Endothelial cell (in vitro differentiated cells): ENCODE measurements around the gene FICD. TPM values are rescaled to one million over a fixed set of nuclear protein-coding genes. Genes with fewer than 3 reads are reported as not detected.
A peak's percentile ranks its signal among the peaks of the same experiment; 100 is the strongest.

Experiments used
- DNase-seq: peaks from one replicate; pipeline ENCODE4 v3.0.0; 2021; ENCODE audit warnings: low spot score
- H3K27ac Mint-ChIP-seq: one replicate; pipeline ENCODE4 v1.8.0; 2021; ENCODE audit warnings: mixed read lengths, inconsistent platforms; ENCODE audit not compliant: unreplicated experiment
- H3K27me3 Mint-ChIP-seq: one replicate; pipeline ENCODE4 v1.8.0; 2021; ENCODE audit warnings: mild to moderate bottlenecking, moderate library complexity, mixed read lengths, inconsistent platforms; ENCODE audit not compliant: unreplicated experiment
- H3K36me3 Mint-ChIP-seq: one replicate; pipeline ENCODE4 v1.8.0; 2021; ENCODE audit warnings: mild to moderate bottlenecking, low read depth, mixed read lengths, inconsistent platforms; ENCODE audit not compliant: unreplicated experiment
- H3K4me1 Mint-ChIP-seq: one replicate; pipeline ENCODE4 v1.8.0; 2021; ENCODE audit warnings: mild to moderate bottlenecking, mixed read lengths, inconsistent platforms; ENCODE audit not compliant: unreplicated experiment
- H3K4me3 Mint-ChIP-seq: one replicate; pipeline ENCODE4 v1.8.0; 2021; ENCODE audit warnings: mild to moderate bottlenecking, mixed read lengths, inconsistent platforms; ENCODE audit not compliant: unreplicated experiment
- H3K9me3 Mint-ChIP-seq: one replicate; pipeline ENCODE4 v1.8.0; 2021; ENCODE audit warnings: mixed read lengths, inconsistent platforms; ENCODE audit not compliant: unreplicated experiment
- total RNA-seq: library from RNA; stranded (reverse); fragmentation: NEBNext Ultra II Directional; extraction: Animal tissue kit (Norgen Biotek cat#: 25700); gene quantifications from one replicate; pipeline ENCODE4 v1.2.1, GENCODE V29; 2021; ENCODE audit not compliant: unreplicated experiment
- TF ChIP-seq, protein P1 (sequence below): fragments of 200-600 bp; sonication (generic); IDR thresholded peaks from one replicate; pipeline ENCODE4 v1.5.0; 2021; ENCODE audit warnings: antibody characterized with exemption; ENCODE audit not compliant: unreplicated experiment

FICD gene
- total RNA-seq, 1 donor from 2014 or later, result 5.5 TPM

DNA sequence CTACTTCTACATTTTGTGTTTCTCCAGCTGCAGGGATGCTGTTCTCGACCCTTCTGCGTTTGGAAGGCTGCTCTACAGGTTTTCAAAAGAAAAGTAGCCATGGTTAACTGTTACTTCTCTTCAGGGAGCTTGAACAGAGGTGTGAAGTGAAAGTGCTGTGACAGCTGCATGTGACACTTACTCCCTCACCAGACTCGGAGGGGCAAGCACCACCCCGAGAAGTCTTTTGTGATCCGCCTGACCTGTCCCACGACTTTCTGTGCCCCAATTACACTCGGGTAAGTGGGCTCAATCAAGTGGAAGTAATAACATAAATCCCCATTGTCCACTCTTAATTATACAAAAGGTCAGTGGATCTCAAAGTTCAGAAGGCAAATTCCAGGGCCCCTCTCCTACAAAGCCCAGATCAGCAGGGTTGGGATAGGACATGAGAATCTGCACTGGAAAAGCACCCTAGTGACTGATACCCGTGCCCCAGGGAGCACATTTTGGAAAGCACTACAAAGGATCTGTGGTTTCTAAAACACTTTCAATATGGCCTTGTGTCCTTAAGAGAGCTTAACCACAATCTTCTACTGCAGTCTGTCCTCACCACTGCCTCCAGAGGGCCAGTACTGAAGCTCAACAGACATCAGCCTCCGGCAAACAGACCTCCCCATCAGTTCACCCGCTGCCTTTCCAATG lies 11.5 kb downstream of the FICD start:
- no peak for DNase-seq
- Mint-ChIP-seq H3K4me1 (no peaks in the 10 kb centered on the region), H3K36me3 (peaks cover 58% of the 10 kb centered on the region), H3K27ac (no peak overlapping the region), H3K4me3 (no peak overlapping the region), H3K27me3 (peaks cover 2% of the 10 kb centered on the region), H3K9me3 (no peaks in the 10 kb centered on the region)
- TF ChIP-seq, protein P1, sequence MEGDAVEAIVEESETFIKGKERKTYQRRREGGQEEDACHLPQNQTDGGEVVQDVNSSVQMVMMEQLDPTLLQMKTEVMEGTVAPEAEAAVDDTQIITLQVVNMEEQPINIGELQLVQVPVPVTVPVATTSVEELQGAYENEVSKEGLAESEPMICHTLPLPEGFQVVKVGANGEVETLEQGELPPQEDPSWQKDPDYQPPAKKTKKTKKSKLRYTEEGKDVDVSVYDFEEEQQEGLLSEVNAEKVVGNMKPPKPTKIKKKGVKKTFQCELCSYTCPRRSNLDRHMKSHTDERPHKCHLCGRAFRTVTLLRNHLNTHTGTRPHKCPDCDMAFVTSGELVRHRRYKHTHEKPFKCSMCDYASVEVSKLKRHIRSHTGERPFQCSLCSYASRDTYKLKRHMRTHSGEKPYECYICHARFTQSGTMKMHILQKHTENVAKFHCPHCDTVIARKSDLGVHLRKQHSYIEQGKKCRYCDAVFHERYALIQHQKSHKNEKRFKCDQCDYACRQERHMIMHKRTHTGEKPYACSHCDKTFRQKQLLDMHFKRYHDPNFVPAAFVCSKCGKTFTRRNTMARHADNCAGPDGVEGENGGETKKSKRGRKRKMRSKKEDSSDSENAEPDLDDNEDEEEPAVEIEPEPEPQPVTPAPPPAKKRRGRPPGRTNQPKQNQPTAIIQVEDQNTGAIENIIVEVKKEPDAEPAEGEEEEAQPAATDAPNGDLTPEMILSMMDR, result no peak

DNA sequence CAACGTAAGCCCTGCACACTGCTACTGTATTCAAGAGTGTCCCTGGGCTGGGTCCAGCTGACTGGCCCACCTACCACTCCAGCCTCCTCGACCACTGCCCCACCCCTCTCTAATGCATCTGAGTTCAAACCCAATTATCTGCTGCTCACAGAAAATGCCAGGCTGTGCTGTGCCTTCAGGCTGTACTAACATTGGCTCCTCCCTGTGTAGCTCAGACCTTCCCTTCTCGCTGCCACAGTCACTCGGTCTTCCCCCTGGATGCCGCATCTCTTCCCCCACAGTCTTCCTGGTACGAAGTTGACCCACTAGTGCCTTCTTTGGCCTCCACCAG lies 12.1 kb downstream of the FICD start:
- no peak for DNase-seq
- TF ChIP-seq, protein P1, result no peak
- H3K27me3 Mint-ChIP-seq, result peaks cover 2% of the 10 kb centered on the region
- H3K9me3 Mint-ChIP-seq, result no peaks in the 10 kb centered on the region
- no peaks in the 10 kb centered on the region for H3K4me1 Mint-ChIP-seq
- no peak overlapping the region for H3K27ac Mint-ChIP-seq
- H3K36me3 Mint-ChIP-seq, result peaks cover 54% of the 10 kb centered on the region
- no peak overlapping the region for H3K4me3 Mint-ChIP-seq

DNA sequence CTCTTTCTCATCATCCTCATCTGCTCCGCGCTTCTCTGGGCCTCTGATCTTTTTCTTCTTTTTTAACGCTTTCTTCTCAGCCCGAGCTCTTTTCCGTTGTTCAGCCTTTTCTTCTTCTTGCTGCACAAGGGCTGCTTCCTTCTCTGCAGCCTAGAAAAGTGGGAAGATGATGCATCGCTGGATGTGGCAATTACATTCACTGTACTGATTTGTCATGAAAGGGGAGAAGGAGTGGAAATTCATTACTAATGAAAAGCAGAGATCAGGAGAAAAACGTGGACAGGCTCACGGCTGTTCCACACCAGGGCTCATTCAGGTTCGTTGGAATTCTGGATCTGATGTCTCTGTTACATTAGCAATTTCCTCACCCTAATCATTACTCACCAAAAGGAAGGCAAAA lies 15.1 kb downstream of the FICD start:
- no peaks in the 10 kb centered on the region for H3K27me3 Mint-ChIP-seq
- no peaks in the 10 kb centered on the region for H3K4me1 Mint-ChIP-seq
- peak overlapping the region; percentile 17 for H3K4me3 Mint-ChIP-seq
- no peak for DNase-seq
- H3K36me3 Mint-ChIP-seq, result peaks cover 42% of the 10 kb centered on the region
- no peaks in the 10 kb centered on the region for H3K9me3 Mint-ChIP-seq
- H3K27ac Mint-ChIP-seq, result no peak overlapping the region
- TF ChIP-seq, protein P1, result no peak

DNA sequence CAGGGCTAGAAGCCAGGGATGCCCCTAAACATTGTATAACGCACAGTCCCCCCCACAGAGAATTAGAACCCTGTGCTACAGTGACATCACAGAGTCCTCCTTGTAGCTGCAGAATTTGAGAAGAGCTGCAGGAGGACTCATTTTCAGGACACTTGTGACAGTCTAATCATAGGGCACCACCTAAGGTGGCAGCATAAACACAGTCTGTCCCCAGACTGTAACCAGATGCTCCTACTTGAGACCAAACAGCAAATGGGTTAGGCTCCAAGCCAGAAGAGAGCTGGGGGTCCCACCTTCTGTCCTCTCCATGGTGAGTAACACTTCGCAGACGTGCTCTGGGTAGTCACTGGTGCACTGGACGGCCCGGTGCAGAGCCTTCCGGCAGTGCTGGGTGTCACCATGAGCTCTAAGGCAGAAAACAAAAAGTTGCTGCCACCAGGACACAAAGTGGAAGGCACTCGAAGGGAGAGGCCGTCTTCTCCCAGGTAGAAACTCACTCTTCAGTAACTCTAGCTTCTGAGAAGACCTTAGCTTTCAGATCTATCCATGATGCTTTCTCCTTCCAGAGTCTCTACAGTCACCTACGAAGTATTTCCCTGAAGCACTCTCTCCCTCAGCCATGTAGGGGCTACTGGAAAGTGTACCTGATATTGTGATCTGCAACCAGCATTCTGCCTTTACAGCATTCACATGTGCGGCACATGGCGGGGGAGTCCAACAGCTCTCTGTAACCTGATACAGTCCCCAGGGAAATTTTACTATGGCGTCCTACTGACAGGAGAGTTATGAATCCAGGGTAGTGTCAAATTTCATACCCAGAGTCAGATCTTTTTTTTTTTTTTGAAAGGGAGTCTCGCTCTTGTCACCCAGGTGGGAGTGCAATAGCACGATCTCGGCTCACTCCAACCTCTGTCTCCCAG lies 17.1 kb downstream of the FICD start:
- no peaks in the 10 kb centered on the region for H3K9me3 Mint-ChIP-seq
- H3K27ac Mint-ChIP-seq, result no peak overlapping the region
- peaks cover 1% of the 10 kb centered on the region for H3K27me3 Mint-ChIP-seq
- TF ChIP-seq, protein P1, result no peak
- no peaks in the 10 kb centered on the region for H3K4me1 Mint-ChIP-seq
- H3K36me3 Mint-ChIP-seq, result peaks cover 36% of the 10 kb centered on the region
- H3K4me3 Mint-ChIP-seq, result no peak overlapping the region
- no peak for DNase-seq

DNA sequence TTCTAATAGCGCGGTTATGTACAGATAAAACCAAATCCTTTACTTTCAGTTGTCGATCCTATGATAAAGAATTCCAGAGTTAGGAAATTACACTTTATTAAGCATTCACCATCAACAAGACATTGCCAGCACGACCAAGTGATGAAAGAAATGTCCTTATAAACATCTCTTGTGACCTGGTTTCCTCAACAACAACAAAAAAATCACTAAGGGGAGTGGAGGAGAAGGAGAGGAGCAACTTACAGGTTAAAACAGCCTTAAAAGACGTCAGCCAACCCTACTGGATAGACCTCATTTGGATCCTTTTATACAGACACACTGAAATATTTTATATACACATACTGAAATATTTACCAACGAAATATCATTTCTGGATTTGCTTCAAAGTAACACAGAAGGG lies 23.1 kb downstream of the FICD start:
- peak overlapping the region; percentile 5 for H3K4me3 Mint-ChIP-seq
- H3K27me3 Mint-ChIP-seq, result peaks cover 1% of the 10 kb centered on the region
- no peaks in the 10 kb centered on the region for H3K9me3 Mint-ChIP-seq
- H3K27ac Mint-ChIP-seq, result peak overlapping the region; percentile 7
- no peak for DNase-seq
- peaks cover 27% of the 10 kb centered on the region for H3K36me3 Mint-ChIP-seq
- no peaks in the 10 kb centered on the region for H3K4me1 Mint-ChIP-seq
- TF ChIP-seq, protein P1, result no peak
